HG02943 (cell line): ENCODE data around the gene TMEM11.

Experiments used
- ATAC-seq: cut with Tn5 transposase; IDR thresholded peaks from one replicate; pipeline ENCODE4 v1.9.1; 2021; ENCODE audit warnings: mild to moderate bottlenecking, low read depth, moderate library complexity; ENCODE audit not compliant: unreplicated experiment

Gene TMEM11, protein sequence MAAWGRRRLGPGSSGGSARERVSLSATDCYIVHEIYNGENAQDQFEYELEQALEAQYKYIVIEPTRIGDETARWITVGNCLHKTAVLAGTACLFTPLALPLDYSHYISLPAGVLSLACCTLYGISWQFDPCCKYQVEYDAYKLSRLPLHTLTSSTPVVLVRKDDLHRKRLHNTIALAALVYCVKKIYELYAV

GRCh38 chr17:21214015-21214776 is at the start of gene TMEM11:
TMEM11 (minus strand) TSS chr17:21214161; CDS start chr17:21214152, 9 bp downstream.
- peak; percentile 83 for ATAC-seq

GRCh38 chr17:21263376-21263775 is 49.4 kb upstream of the TMEM11 start:
- no peak for ATAC-seq

DNA sequence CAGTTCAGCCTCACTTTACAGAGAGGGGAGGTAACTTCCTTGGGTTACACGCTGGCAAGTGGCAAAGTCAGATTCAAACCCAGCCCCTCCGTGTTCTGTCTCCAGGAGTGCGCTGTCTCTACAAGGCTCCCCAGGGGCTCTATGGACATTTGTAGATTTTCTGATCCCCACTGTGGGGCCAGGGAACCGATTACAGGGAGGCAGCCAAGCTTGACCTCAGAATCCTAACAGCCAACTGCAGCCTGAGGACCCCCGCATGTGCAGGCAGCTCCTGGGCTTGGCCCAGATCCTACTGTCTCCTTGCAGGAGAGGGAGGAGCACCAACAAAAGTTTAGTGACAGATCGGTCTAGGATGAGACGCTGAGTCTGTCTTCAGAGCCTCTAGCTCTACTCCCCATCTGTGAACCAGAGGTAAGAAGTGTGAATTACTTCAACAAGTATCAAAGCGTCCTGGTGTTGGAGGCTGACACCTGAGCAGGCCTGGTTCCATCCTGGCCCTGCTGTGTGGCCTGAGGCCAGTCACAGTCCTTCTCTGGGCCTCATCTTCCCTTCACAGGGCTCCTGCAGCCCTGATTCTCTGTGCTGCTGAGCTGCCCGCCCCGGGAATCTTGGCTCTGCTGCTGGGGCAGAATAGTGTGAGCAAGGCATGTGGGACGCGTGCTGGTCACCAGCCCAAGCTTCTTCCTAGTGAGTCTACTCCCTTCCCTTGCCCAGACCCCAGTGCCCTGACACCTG is 48.5 kb upstream of the TMEM11 start:
- no peak for ATAC-seq

DNA sequence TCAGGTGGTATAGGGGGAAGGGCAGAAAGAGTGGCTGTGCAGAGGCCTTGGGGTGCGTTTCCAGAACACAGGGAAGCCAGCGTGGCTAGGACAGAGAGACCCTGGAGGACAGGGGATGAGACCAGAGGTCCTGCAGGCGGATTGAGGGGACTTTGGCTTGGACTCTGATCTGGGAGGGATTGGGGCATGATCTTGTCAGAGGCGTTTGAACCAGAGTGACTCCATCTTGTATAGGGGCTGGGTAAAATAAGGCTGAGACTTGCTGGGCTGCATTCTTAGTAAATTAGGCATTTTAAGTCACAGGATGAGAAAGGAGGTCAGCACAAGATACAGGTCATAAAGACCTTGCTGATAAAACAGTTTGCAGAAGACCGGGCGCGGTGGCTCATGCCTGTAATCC is 44.6 kb upstream of the TMEM11 start:
- ATAC-seq: no peak

DNA sequence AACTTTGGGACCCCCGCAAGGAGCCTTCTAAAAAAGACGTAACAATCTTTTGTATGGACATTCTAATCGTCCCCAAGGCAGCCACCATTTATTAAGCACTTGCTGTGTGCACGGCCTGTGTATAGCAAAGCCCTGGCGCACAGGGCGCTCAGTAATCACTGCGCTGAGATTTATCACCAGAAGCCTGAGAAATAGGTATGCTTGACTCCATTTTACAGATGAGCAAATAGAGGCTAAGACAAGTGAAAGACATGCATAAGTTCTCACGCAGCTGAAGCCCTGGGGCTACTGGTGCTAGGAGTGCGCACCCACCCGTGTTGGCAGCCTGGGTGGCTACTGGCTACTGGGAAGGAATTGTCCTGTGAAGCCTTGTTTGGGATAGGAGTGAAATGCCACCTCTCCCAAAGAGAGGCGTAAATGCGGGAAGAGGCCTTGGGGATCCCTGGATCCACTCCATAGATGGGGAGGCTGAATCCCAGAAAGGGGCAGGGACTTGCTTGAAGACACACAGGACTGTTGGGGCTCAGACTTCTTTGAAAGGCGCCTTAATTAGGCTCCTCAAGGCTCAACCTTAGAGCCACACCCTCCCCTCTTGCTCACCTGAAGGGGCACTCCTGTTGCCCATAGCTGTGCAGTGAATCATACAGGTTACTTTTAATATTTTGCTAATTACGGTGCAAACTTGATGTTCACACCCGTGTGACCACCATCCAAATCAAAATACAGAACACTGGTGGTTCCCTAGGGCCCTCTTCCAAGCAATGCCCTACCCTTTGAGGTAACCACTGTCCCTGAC is 39.9 kb upstream of the TMEM11 start:
- peak; percentile 22 for ATAC-seq

DNA sequence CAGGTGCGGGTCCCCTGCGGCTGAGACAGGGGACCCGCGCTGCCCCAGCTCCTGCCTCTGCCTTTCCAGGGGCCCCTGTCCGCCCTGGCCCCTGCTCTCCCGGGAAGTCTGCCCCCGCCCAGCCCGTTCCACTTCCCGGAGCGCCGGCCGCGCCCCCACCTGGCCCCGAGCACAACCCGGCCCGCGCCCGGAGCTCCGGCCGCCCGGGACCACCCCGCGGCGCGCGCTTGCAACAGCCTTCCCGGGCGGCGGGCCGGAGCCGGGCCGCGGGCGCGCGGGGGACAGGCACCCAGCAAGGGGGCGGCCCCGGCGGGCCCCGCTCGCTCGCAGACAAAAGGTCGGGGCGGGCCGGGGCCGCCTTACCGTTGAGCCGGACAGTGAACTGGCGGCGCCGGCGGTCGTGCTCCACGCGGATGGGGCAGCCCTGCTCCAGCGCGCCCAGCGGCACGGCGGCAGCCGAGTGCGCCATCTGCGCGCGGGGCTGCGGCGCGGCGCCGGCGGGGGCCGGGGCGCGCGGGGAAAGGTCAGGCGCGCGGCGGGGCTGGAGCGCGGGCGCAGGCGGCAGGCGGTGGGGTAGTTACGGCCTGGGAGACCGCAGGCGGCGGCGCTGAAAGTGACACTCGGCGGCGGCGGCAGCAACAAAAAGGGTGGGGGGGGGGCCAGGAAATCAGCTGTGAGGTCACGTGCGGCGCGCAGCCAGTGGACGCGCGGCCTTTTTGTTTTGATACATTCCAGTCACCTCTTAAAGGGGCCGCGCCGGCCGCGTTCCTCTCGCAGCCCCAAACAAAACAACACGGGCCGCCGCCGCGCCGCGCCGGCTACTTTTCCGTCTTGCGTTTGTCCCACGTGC is 39.1 kb upstream of the TMEM11 start, which contains the start of gene NATD1:
NATD1 (minus strand) TSS at position 615 of the 850 bp plus-strand sequence; CDS start at position 469, 146 bp downstream.
- peak; percentile 85 for ATAC-seq

GRCh38 chr17:21252289-21252795 is 38.4 kb upstream of the TMEM11 start:
- peak; percentile 11 for ATAC-seq

- no peak for ATAC-seq
Measured at GRCh38 chr17:21251337-21252010, 37.5 kb upstream of the TMEM11 start.

GRCh38 chr17:21250854-21251253 is 36.9 kb upstream of the TMEM11 start:
- no peak for ATAC-seq

DNA sequence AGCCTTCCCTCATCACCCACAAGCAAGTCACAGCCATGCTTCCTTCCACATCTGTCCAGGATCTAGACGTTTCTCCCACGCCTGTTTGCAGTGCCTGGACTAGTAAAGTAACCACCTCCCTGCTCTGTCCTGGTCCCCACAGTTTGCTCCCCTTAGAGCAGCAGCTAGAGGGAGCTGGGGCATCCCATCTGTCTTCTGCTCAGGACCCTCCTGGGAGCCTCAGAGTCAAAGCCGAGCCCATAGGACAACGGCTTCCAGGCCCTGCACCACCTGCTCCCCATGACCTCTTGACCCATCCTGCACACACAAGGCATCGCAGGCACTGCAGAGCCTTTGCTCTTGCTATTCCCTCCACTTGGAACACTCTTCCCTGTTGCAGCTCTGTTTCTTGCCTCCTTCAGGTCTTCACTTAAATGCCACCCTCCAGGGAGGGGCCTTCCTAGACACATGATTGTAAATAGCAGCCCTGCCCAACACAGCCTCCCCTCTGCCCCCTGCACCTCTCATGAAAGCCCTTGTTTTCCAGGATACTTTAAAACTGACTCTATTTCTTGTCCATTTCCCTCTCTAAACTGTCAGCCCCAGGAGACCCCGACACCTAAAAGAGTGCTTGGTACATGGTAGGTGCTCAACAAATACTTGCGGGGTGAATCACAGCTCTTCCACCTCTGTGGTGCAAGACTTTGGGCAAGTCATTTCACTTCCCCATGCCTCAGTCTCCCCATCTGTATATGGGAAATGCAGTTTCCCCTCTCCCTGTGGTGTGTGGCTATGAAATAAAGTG is 36.2 kb upstream of the TMEM11 start:
- ATAC-seq: no peak

DNA sequence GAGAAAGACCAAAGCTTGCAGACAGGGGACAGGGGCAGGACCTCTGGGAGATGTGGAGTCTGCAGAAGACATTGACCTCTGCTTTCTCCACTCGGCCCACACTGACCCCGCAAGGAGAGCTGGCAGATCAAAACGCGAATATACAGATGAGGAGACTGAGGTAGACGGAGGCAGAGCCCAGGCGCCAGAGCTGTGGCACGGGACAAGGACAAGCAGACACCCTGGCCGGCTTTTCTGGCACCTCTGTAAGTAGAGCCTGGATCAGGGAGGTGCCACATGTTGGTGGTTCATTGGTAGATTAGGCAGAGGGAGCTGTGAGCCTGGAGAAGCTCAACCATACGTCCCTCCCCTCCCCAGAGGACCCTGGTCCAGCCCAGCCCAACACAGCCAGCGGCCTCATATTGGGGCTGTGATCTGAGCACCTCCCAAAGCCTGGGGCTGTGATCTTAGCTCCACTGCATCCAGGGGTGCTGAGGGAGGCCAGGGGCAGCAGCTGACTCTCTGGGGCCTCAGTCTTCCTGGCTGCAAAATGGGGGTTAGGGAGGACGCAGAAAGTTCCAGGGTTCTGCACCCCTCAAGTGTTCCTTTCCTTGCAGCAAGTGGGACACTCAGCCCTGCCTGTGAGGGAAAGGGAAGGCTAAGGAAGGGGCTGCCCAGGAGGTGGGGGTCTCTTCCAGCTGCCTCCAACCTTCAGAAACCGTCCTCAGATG is 35.3 kb upstream of the TMEM11 start:
- ATAC-seq: no peak

DNA sequence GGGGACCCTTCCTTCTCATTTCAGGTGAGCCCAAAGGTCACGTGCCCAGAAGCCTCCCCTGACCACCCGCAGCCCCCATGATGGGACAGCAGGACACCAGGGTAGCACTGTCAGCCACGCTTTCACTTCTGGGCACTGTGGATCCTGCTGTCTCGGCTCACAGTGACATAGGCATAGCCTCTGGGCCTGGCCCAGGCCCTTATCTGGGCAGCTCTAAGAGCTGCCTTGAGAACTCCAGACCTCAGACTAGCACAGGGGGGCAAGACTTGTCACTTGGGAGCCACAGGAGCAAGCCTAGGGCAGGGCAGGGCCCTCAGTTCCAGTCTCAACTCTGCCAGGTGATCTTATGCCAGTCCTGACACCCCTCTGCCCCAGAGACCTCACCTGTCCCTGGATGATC is 34.5 kb upstream of the TMEM11 start:
- ATAC-seq: no peak

GRCh38 chr17:21247552-21248258 is 33.7 kb upstream of the TMEM11 start:
- ATAC-seq: no peak

- no peak for ATAC-seq
Measured at GRCh38 chr17:21246698-21247097, 32.7 kb upstream of the TMEM11 start.

GRCh38 chr17:21245639-21246084 is 31.7 kb upstream of the TMEM11 start:
- ATAC-seq: no peak

DNA sequence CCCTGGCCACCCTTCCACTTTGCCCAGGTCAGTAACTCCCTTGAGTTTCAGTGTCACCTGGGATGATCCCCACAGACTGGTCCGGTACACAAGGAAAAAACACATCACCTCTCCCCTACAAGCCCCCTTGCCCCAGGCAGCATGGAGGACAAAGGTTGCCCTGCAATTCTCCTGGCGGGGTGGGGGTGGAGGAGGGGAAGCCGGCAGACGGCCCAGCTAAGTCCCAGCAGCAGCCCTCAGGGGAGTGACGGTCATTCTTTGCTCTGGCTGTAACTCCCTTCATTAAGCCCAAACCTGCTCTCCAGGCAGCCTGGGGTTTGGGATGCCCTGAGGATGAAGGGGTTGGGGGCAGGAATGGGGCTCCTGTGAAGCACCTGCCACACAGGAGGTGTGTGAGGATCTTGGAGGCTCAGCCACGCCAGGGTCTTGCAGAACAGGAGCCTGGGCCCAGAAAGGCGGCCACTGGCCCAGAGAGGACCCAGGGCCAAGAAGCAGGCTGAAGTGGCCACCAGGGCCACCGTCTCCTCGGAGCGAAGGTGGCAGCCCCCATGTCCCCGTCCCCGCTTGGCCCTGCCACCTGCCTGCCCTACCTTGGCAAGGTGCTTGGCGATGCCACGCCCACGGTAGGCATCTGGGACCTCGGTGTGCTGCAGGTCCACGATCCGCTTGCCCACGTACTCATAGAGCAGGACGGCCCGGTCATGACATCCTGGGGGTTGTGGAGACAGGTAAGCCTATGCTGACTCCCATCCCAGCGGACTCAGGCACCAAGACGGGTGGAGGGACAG is 29.7 kb upstream of the TMEM11 start:
- ATAC-seq: no peak
